Putamen (tissue), 1 donor: ENCODE data around the gene REEP3.
A peak's percentile ranks its signal among the peaks of the same experiment; 100 is the strongest.
"Not testable (repeated sequence)": the region's sequence is repeated elsewhere in the genome, so short reads cannot be mapped to it uniquely, and the experiment has no call there.

Source experiments
- DNase-seq: peaks from one replicate; pipeline ENCODE4 v3.0.0-alpha.2; 2016; ENCODE audit warnings: low spot score

The REEP3 gene, protein sequence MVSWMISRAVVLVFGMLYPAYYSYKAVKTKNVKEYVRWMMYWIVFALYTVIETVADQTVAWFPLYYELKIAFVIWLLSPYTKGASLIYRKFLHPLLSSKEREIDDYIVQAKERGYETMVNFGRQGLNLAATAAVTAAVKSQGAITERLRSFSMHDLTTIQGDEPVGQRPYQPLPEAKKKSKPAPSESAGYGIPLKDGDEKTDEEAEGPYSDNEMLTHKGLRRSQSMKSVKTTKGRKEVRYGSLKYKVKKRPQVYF

DNA sequence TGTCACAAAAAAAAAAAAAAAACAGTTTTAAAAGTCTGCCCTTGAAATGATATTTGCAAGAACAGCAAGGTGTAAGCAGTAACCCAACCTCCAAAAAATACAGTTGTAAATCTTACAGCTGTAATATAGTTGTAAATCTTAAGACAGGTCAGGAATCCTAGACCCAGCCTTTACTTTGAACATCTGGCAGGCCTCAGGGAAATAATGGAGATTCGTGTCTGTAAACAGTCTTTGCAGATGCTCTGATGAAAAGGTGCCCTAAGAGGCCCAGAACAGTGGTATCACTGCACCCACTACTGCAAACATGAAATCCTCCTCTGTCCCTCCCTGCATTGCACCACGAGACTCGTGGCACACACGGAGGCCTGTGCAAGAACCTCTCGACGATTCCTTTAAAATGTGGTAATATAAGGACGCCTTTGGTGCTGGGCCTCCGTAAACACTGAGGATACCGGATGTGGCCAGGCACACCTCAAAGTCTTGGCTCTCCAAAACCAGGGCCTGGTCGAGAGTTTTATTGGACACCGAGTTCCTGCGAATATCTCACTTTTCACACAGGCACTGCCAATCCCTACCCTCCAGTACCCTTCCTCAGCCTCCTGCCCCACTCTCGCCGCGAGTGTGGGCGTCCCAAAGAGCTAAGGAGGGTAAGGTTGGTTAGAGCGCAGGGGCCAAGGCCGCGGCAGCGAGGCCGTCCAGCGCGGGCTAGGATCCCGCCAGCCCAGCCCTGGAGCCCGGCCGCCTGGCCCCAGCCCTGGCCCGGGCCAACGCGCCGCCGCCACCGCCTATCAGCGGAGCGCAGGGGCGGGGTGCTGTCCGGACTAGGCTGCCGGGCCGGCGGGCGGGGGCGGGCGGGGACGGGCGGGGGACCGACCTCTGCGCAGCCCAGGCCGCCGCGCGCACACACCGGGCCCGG is at the start of gene REEP3:
Gene REEP3, plus strand, starts transcription at position 902 of the 916 bp plus-strand sequence. CDS start 145 bp downstream, outside the sequence.
- peak; percentile 34 for DNase-seq

DNA sequence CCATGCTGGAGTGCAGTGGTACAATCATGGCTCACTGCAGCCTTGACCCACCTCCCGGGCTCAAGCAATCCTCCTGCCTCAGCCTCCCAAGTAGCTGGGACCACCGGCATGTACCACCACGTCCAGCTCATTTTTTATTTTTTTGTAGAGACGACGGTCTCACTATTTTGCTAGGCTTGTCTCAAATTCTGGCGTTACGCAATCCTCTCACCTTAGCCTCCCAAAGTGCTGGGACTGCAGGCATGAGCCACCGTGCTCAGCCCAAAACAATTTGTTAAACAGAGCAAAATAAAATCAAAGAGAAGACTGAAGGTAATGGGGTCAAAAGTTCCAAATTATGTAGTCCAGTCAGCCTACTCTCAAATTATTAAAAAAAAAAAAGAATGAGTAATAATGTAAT is 46.7 kb upstream of the REEP3 start:
- DNase-seq: no peak

DNA sequence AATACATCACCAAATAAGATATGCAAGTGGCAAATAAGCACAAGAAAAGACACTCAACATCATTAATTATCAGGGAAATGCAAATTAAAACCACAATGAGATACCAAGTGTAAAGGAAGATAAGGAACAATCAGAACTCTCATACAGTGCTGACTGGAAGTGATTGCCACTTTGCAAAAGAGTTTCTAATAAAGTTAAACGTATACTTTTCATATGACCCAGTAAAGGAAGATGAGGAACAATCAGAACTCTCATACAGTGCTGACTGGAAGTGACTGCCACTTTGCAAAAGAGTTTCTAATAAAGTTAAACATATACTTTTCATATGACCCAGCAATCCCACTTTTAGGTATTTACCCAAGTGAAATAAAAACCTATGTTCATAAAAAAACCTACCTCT is 43.3 kb upstream of the REEP3 start:
- DNase-seq: no peak

DNA sequence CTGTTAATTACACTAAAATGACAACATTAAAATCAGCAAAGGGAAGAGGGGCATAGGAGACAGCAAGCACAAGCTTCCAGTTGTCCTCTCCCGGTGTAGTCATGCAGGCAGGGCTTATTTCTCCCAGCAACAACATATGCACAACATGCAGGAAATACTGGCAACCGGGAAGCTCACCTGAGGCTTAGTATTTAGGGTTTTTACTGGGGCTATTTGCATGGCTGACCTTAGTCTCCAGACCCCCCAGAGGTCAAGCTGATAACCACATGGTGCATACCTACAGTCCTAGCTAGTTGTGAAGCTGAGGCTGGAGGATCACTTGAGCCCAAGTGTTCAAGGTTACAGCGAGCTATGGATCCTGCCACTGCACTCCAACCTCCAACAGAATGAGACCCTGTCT is 42.6 kb upstream of the REEP3 start:
- no peak for DNase-seq

DNA sequence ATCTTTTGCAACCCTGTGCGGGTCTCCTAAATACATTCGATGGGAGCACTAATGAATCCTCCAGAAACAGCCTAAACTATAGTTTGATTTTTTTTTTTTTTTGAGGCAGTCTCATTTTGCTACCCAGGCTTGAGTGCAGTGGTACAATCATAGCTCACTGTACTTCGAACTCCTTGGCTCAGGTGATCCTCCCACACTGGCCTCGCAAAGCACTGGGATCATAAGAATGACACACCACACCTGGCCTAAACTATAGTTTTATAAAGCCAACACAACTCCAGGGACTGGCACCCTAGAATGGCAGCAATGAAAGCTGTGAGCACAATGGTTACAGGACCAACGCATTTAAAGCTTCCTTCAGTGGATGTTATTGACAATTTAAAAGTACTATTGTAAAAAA is 41.0 kb upstream of the REEP3 start:
- DNase-seq: no peak

DNA sequence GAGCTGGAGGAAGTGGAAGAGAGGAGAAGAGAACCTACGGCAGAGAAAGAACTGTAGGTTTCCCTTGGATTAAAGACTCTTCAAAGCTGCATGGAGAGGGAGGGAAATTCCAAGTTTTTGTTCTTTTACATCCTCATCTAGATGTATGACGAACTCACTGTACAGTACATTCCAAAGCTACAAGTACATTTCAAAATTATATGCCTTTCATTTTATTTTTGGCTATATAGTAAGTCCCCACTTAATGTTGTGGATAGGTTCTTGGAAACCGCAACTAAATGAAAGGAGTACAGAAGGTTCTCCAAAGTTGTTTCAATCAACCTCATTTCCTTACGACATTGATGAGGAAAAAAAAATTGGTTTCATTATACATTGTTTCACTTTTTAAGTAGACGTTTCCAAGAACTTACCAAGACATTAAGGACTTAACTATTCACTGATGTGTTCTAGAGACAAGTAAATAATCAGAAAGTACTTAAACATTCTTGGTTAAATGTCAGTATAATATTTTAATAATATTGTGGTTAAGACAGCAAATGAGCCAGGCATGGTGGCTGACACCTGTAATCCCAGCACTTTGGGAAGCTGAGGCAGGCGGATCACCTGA is 39.3 kb upstream of the REEP3 start:
- DNase-seq: no peak

DNA sequence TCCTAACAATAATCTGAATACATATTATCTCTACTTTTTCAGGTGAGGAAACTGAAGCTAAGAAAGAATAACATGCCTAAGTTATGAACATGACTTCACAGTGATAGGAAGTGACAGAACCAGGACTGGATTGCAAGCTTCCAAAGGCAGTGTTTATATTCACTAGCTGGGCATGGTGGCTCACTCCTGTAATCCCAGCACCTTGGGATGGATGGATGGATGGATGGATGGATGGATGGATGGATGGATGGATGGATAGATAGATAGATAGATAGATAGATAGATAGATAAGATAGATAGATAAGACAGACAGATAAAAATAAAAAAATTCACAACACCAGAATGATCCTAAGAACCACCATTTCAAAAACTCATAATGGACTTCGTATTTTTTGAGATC is 37.2 kb upstream of the REEP3 start:
- no peak for DNase-seq

DNA sequence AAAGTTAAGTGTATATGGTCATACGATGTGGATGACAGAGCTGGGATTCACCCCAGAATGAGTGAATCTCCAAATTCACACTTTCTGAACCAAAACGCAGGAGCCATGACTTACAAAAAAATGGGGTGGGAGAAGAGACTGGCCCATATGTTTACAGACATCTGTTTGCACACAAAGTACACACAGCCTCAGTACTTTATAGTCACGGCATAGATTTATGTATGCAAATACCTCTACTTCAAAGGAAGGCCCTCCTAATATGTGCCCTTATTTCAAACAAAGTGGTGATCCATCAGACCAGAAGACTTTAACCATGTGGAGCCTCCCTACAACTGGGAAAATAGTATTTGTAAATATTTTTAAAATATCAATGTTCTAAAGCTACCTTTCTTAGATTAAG is 33.2 kb upstream of the REEP3 start:
- DNase-seq: no peak

DNA sequence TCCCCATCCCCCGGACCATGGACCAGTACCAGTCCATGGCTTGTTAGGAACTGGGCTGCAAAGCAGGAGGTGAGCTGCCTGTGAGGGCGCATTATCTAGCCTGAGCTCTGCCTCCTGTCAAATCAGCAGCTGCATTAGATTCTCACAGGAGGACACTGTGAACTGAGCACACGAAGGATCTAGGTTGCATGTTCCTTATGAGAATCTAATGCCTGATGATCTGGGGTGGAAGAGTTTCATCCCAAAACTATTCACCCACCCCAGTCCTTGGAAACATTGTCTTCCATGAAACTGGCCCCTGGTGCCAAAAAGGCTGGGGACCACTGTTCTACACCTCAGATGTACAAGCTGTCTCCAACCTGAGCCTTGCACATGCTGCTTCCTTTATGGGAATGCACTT is 31.4 kb upstream of the REEP3 start:
- DNase-seq: no peak

DNA sequence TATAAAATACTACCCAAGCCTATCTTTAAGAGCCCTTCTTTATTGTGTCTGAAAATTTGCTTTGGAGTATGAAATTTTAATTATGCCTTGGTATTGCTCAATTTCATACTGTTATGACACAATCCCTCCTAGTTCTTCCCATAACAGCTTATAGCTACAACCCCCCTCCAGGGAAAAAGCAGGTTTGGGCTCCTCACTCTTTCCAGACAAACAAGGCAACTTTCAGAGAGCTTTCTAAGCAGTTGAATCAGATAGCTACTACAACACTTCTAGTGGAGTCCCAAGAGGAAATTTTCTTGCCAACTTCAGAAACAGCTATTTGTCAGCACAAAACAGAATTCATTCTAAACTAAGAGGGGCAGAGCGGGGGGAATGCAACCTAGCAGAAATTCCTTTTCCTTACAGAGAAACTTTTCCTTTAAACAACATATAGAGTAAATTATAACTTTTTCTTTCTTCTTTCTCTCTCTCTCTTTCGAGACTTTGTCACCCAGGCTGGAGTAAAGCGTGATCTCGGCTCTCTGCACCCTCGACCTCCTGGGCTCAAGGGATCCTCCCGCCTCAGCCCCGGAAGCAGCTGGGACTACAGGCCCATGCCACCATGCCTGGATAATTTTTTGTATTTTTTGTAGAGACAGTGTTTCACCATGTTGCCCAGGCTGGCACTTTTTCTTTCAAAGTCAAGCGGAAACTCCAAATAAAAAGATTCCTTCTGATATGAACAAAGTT is 29.4 kb upstream of the REEP3 start:
- DNase-seq: no peak

DNA sequence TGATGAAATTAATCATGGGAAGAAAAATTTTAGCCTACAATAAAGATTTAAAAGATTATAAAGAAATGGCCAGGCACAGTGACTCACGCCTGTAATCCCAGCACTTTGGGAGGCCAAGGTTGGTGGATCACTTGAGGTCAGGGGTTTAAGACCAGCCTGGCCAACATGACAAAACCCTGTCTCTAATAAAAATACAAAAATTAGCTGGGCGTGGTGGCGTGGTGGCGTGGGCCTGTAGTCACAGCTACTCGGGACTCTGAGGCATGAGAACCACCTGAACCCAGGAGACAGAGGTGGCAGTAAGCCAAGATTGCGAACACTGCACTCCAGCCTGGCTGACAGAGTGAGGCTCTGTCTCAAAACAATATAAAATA is 28.9 kb upstream of the REEP3 start:
- not testable (repeated sequence) for DNase-seq

DNA sequence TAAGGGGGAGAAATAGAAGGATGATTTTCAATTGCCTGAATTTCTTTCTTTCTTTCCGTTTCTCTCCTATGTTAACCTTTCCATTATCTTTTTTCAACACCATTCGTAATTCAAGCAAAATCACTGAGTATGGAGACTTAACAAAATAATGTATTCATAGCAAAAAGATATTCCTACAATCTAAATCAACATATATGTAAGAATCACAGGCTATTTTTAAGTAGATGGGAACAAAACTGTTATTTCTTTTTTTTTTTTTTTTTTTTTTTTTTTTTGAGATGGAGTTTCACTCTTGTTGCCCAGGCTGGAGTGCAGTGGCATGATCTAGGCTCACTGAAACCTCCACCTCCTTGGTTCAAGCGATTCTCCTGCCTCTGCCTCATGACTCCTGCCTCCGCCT is 28.2 kb upstream of the REEP3 start:
- no peak for DNase-seq

DNA sequence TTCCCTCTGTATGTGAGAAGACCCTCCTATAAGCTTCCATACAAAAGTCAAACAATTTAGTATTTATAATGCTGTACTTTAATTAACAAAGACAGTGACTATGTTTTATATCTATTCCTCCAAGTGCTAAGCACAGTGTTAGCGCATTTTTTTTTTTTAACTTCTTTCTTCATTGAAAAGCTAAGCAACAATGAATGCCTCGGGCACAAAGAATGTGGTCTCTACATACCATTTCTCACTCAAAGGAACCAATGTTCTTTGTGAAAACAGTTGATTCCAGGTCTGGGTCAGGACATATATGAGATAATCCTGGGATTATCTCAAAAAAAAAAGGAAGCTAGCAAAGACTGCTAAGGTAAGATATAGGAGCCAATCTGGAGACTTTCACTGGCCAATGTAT is 26.2 kb upstream of the REEP3 start:
- no peak for DNase-seq

DNA sequence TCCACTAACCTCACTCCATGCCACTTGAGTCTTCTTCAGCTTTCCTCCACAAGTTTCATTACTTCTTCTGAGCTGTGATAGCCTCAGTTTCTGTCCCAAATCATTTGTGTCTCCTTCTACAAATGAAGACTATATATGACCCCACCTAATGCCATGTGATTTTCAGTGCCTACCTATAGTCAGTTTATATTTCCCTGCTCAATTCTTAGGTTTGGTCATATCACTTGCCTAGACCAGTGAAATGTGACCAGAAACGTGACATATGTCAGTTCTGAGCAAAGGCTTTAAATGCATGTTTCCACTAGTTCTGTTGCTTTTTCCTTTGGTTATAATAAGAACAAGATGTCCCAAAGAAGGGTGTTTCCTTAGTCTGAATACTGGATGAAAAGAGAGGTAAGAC is 24.6 kb upstream of the REEP3 start:
- no peak for DNase-seq

DNA sequence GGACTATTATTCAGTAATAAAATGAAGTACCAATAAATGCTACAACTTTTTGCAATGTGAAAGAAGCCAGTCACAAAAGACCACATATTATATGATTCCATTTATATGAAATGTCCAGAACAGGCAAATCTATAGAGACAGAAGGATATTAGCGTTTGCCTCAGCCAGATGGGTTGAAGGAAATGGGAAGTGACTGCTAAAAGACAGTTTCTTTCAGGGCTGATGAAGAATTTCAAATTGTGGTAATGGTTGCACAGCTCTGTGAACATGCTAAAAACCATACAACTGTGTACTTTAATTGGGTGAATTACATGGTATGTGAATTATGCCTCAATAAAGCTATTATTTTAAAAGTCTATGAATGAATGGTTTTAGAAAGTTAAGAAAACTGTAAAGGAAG is 23.9 kb upstream of the REEP3 start:
- no peak for DNase-seq

DNA sequence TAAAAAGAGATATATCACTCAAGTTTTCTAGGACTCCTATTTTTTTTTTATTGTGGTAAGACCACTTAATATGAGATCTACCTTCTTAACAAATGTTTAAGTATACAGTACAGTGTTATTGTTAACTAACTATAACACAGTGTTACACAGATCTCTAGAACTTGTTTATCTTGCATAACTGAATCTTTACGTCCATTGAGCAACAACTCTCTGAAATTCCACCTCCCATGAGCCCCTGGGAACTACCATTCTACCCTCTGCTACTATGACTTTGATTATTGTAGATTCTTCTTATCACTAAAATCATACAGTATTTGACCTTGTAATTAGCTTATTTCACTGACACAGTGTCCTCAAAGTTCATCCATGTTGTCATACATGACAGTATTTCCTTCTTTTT is 22.5 kb upstream of the REEP3 start:
- no peak for DNase-seq

DNA sequence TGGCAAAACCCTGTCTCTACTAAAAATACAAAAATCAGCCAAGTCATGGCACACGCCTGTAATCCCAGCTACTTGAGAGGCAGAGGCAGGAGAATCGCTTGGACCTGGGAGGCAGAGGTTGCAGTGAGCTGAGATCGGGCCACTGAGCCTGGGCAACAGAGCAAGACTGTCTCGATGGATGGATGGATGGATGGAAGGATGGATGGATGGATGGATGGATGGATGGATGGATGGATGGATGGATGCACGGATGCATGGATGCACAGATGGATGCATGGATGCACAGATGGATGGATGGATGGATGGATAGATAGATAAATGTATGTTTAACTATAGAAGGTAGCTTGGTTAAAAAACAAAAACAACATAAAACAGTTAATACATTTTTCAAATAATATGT is 20.6 kb upstream of the REEP3 start:
- not testable (repeated sequence) for DNase-seq

DNA sequence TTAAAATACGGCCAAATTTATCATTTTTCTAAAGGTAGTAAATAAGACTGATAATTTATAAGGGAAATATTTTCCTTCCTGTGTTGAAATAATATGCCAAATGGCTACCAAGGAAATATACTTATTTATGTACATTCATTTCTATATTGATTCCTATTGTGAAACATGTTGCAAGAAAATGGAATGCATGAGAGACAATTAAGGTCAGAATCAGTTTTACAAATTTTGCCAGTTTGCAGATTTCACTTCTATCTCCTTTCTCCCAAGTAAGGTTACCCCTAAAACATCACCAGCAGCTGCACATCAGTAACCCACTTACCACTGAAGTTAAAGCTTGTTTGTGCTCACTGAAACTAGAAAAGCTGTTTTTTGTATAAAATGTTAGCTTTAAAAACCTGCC is 19.2 kb upstream of the REEP3 start:
- DNase-seq: no peak

DNA sequence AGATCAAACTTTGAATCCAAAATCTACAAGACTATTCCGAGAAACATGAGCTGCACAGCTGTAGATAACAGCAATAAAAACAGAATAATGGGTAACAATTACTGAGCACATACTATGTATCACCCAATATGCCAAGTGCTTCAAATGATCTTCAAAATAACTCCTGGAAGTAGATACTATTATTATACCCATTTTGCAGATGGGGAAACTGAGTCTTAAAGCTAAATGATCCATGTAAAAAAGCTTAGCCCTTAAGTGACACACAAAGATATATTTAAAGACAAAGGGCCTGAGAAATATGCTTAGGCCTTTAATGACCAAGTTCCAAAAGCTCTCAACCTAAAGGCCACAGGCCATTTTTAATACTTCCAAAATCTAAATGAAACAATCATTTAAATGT is 18.4 kb upstream of the REEP3 start:
- no peak for DNase-seq

DNA sequence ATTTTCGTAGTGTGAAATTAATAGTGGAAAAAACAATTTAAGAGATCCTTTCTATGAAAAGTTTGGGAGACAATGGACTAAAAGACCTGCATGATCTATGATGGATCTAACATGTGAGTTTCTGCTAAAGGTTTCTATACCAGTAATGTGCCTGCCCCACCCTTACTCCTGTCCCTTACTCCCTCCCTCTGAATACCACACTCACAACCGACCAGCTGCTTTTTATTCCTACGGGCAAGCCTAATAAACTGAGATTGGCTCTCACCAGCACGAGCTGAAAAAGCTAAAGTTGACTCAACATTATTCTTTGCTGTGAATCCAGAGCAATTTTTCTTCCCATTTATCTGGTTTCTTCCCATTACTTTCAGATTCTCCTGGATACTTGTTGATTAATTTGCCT is 17.8 kb upstream of the REEP3 start:
- DNase-seq: no peak

DNA sequence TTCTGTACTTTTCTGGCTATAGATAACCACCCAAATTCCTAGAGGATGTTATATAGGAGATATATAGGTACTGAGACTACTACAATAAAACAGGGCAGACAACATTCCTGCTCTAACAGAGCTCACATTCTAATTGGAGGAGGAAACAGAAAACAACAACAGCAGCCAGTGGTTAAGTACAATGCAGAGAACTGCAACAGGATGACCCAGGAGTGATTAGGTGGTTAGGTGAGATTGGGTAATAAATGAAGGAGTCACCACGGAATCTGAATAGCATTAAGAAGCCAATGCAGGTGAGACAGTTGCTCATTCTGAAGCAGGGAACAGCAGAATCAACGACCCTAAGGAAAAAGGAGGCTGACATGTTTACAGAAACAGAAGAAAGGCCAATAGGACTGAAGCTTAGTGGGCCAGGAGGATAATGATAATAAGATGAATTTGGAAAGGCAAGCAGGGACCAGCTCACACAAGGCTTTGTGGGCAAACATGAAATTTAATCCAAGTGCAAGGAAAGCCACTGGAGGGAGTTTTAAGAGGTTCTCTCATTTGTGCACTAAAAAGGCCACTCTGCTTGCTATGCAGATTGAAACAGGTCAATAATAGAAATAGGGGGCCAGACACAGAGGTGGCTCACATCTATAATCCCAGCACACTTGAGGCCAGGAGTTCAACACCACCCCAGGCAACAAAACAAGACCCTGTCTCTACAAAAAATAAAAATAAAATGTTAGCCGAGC is 16.9 kb upstream of the REEP3 start:
- no peak for DNase-seq

DNA sequence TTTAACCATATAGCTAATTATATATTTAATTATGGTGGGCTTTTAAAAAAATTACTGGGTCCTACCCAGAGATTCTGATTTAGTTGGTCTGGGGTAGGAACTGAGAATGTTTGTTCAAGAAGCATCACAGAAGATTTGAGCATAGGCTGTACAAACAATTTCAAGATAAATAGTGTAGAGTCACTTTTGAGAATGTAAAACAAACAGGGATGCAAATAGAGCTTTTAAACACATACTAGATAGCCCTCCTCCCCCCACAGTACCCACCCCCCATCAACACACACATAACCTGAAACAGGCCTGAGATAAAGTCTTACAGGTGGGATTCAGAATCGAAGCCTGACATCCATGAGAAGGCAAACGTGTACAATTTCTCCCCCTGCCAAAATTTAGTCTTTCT is 15.6 kb upstream of the REEP3 start:
- no peak for DNase-seq
